H1 (cell line): ENCODE data around the gene COL4A2. TPM values are rescaled to one million over a fixed set of nuclear protein-coding genes. Genes with fewer than 3 reads are reported as not detected.

Experiments used
- ASH2L ChIP-seq: fragments of 200-600, 300-600 bp; sonication (generic); IDR thresholded peaks from one replicate; pipeline ENCODE4 v1.7.1; 2017; ENCODE audit warnings: low read length
- polyA plus RNA-seq, 7 experiments: library from polyadenylated mRNA; depleted of rRNA in 3 of 7; stranded (reverse) in 5 of 7; unstranded in 2 of 7; fragments of >200 nt in 5 of 7; fragments of 200-250 nt in 2 of 7; gene quantifications; 1 replicate in 5 of 7; 2 replicates in 1 of 7; 4 replicates in 1 of 7; pipeline versions ENCODE4 v1.2.1 to v1.2.3, GENCODE V29; 2011 to 2013; ENCODE audit warnings: missing spikeins in 2 of 7, mixed read lengths in 2 of 7
- total RNA-seq: library from RNA; stranded (reverse); fragmentation: NEBNext Ultra II Directional; extraction: Animal tissue kit (Norgen Biotek cat#: 25700); gene quantifications from 2 replicates; pipeline ENCODE4 v1.2.1, GENCODE V29; 2021

COL4A2 gene
- total and polyA plus RNA-seq, 2 of the 8 experiments (the other 6 are each of a cell fraction or from before 2014, with no cell fraction given) = 80.4 to 87.3 TPM

- TF ChIP-seq ASH2L = no peak
- TF ChIP-seq, all 59 proteins: peak for 0
Observed at GRCh38 chr13:110345701-110346100, 38.6 kb downstream of the COL4A2 start (continued).
